ENCODE results near the gene RNFT2. TPM values are rescaled to one million over a fixed set of nuclear protein-coding genes. Genes with fewer than 3 reads are reported as not detected.

The RNFT2 gene
- total RNA-seq, 6 experiments from 2014 or later, result 0.09 to 2.1 (median 0.75) TPM

GRCh38 chr12:116727891-116728290 is 10.2 kb upstream of the RNFT2 start:
- intact Hi-C loops (cut with DNase I), result no loop called here
- TF ChIP-seq POLR2A (IDR thresholded peaks at IDR 0.05), result no peak
- TF ChIP-seq, protein P1, sequence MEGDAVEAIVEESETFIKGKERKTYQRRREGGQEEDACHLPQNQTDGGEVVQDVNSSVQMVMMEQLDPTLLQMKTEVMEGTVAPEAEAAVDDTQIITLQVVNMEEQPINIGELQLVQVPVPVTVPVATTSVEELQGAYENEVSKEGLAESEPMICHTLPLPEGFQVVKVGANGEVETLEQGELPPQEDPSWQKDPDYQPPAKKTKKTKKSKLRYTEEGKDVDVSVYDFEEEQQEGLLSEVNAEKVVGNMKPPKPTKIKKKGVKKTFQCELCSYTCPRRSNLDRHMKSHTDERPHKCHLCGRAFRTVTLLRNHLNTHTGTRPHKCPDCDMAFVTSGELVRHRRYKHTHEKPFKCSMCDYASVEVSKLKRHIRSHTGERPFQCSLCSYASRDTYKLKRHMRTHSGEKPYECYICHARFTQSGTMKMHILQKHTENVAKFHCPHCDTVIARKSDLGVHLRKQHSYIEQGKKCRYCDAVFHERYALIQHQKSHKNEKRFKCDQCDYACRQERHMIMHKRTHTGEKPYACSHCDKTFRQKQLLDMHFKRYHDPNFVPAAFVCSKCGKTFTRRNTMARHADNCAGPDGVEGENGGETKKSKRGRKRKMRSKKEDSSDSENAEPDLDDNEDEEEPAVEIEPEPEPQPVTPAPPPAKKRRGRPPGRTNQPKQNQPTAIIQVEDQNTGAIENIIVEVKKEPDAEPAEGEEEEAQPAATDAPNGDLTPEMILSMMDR (IDR thresholded peaks at IDR 0.05), result no peak
- Histone ChIP-seq H3K27ac (no peak overlapping the region), H3K36me3 (no peaks in the 10 kb centered on the region), H3K4me3 (no peak overlapping the region), H3K9me3 (no peaks in the 10 kb centered on the region), H3K4me1 (no peaks in the 10 kb centered on the region), H3K27me3 (no peaks in the 10 kb centered on the region)
- DNase-seq, result no peak
- WGBS (ENCODE audit: insufficient coverage, low coverage, low lambda C conversion rate, missing lambda C conversion rate), result 72% methylated on average over 6 of the region's 6 CpGs
- ATAC-seq, result no peak

DNA sequence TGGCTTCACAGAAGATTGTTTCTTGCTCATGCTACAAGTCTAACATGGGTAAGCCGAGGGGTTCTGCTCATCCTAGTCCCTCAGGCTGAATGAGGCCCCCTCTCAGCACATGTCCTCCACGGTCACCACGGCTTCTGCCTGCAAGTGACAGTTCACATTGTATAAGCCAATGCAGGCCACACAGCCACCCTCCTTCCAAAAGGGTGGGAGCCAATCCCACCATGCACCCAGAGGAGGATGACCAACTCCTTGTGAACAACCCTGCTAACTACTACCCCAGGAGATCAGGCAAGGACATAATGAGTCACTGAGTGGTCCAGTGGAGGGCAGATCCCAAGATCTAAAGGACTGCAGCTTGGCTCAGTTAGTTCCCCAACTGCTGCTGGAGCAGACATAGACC is 6.3 kb upstream of the RNFT2 start:
- TF ChIP-seq, protein P1 (IDR thresholded peaks at IDR 0.05), result no peak
- DNase-seq (no peak), ATAC-seq (no peak)
- Histone ChIP-seq H3K36me3 (no peaks in the 10 kb centered on the region), H3K4me3 (no peak overlapping the region), H3K9me3 (no peaks in the 10 kb centered on the region), H3K27ac (no peak overlapping the region), H3K4me1 (peaks cover 0 to 26% (median 12%) of the 10 kb centered on the region in 4 donors), H3K27me3 (no peaks in the 10 kb centered on the region)
- WGBS (ENCODE audit: insufficient coverage, low coverage, low lambda C conversion rate, missing lambda C conversion rate), result no CpG with 5 or more reads among the region's 3 CpGs
- intact Hi-C loops (cut with DNase I), result no loop called here

GRCh38 chr12:116734156-116734768 is 3.9 kb upstream of the RNFT2 start:
- H3K9me3 ChIP-seq, result no peaks in the 10 kb centered on the region
- no peaks in the 10 kb centered on the region for H3K36me3 ChIP-seq
- TF ChIP-seq, protein P1 (IDR thresholded peaks at IDR 0.05), result no peak
- no peak for TF ChIP-seq POLR2A (IDR thresholded peaks at IDR 0.05)
- H3K27me3 ChIP-seq, result no peaks in the 10 kb centered on the region
- ATAC-seq (peak; percentile 6 to 47 (median 27)), DNase-seq (peak in 1 of 3 donors; percentile 53)
- WGBS (ENCODE audit: insufficient coverage, low coverage, low lambda C conversion rate, missing lambda C conversion rate), result 54% methylated on average over 5 of the region's 5 CpGs
- H3K27ac ChIP-seq, result no peak overlapping the region
- peaks cover 0 to 30% (median 12%) of the 10 kb centered on the region in 4 donors for H3K4me1 ChIP-seq
- H3K4me3 ChIP-seq, result no peak overlapping the region
- intact Hi-C loops (cut with DNase I), result no loop called here

DNA sequence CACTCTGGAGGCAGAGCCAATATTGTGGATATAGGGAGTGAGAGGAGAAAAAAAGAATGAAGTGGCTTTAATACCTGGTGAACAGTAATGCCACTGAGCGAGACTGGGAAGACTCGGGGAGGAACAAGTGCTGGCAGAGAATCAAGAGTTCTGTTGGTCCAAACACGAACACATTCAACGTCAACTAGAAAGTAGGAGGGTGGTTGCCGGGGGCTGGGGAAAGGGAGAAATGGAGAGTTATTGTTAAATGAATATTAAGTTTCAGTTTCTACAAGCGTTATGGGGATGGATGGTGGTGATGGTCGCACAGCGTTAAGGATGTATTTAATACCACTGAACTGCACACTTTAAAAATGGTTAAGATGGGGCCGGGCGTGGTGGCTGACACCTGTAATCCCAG is 3.0 kb upstream of the RNFT2 start:
- Histone ChIP-seq H3K27me3 (no peaks in the 10 kb centered on the region), H3K4me3 (no peak overlapping the region), H3K36me3 (no peaks in the 10 kb centered on the region), H3K27ac (no peak overlapping the region), H3K4me1 (peaks cover 0 to 30% (median 12%) of the 10 kb centered on the region in 4 donors), H3K9me3 (no peaks in the 10 kb centered on the region)
- 70% methylated on average over 7 of the region's 10 CpGs for WGBS (ENCODE audit: insufficient coverage, low coverage, low lambda C conversion rate, missing lambda C conversion rate)
- intact Hi-C loops (cut with DNase I), result no loop called here
- no peak for TF ChIP-seq POLR2A (IDR thresholded peaks at IDR 0.05)
- TF ChIP-seq, protein P1 (IDR thresholded peaks at IDR 0.05), result no peak
- no peak for DNase-seq
- ATAC-seq, result no peak
